Middle frontal gyrus (tissue), 1 donor: ENCODE data around the gene LEFTY2.
"Not testable (repeated sequence)": the region's sequence is repeated elsewhere in the genome, so short reads cannot be mapped to it uniquely, and the experiment has no call there.

Source experiments
- DNase-seq: peaks from one replicate; pipeline ENCODE4 v3.0.0-alpha.2; 2015; ENCODE audit warnings: low spot score; ENCODE audit errors: extremely low spot score

The LEFTY2 gene

DNA sequence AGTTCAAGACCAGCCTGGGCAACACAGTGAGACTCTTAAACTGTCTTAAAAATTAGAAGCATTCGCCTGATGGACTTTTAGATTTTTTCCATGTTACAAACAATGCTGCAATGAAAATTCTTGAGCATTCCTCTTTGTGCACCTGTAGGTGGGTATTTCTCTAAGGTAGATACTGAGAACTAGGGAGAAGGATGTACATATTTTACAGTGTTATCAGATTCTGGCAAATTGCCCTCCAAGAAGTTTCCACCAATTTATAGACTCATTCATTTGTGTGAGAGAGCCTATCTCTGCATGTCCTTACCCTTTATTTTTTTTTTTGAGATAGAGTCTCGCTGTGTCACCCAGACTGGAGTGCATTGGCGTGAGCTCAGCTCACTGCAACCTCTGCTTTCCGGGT is 12.3 kb upstream of the LEFTY2 start:
- no peak for DNase-seq

DNA sequence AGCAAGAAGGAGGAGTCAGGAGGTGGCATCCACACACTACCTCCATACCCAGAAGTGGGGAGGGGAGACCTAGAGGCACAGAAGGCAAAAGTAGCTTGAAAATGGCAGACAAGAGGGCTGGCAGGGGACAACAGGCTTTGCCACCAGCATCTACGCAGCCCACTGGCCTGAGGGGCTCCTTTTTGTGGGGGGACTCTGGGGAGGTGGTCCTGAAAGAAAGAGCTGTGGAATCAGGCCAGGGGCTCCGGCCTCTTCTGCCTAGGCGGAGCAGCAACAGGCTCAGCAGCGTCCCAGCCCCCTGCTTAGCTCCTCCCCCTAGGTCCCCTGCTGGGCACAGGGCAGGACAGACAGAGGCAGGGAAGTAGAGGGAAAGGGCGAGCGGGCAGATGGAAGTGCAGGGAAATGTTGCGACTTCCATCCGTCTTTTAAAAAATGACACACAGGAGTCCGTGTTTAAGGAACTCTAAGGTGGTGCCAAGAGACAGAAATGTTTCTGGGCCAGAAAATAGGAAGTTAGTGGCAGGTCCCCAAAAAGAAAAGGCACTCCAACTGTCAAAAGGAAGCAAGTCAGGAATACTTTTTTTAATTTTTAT is 10.0 kb upstream of the LEFTY2 start:
- DNase-seq = no peak

DNA sequence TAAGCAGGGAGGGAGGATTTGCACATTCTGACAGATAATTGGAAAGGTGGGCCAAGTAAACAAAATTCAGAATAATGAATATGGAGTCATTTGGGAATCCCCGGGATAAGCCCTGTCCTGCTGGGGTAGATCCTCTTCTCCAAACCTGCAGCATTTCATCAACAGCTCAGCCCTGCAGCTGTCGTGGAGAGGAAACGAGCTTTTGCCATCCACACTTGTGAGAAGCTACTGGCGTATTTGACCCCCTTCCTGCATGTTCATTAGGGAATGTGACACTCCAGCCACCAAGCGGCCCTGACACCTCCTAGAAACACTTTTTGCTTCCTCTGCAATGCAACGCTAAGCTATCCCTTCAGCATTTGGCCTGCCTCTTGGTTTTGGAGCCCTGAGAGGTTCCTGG is 8.0 kb upstream of the LEFTY2 start:
- DNase-seq = no peak

DNA sequence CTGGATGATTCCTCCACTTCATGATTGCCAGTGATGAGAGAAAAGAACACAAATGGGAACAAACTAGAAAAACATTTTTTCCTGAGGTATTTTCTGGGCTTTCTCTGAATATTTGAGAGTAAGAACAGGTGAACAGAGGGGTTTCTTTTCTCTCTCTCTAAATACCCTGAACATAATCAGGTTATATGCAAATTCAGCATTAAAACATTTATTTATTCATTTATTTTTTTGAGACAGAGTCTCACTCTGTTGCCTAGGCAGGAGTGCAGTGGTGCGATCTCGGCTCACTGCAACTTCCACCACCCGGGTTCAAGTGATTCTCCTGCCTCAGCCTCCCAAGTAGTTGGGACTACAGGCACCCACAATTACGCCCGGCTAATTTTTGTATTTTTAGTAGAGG is 5.8 kb upstream of the LEFTY2 start:
- no peak for DNase-seq

DNA sequence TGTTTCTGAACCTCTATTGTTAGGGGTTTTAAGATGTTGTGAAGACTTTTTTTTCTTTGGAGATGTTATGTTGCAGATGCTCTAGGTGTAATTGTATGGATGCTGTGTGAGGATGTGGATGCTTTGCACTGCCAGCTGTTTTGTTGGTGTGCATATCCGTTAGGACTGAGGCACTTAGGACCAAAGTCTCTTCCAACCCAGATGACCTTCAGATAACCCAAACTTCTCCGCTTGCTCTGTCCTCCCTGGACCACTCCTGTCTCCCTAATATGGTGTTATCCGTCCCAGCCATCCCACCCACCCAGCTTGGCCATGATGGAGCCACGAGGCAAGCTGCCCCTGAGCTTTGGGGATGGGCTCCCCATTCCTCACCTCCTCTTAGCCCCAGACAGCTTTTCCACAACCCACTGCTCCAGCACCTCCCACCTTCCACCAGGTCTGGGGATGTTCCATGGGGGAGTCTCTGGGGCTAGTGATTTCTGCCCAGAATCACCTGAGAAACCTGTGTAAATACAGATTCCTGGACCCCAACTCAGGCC is 5.1 kb upstream of the LEFTY2 start:
- no peak for DNase-seq

DNA sequence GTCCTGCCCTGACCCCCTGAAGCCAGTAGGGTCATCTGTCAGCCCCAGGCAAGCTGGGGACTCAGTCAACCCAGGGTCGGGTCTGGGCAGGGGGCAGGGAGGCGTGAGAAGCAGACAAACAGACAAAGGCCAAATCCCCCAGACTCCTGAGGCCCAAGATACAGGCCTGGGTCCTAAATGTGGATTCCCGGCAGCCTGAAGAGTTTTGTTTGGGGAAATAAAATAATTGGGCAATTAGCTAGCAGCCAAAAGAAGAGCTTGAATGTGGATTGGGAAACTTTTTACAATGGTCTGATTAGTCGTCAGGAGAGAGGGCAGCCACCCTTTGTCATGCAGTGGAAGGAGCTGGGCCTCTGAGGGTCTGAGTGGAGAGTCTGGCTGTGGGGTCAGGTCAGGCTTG is 4.5 kb upstream of the LEFTY2 start:
- DNase-seq = no peak

DNA sequence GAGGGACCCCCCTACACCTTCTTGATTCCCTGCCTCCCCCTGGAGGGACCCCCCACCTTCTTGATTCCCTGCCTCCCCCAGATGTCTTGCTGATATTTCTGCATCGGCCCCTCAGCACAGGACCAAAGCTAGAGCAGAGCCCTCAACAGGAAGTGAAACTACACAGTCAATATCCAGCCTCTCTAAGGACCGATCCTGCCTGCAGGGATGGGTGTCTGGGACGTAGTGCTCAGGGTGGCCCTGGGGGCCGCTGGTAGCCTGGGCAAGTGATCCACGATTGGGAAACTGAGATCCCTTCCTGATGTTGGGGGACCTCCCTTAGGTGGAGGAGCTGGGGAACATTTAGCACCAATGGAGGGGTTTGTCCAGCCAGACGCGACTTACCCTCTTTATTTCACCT is 3.9 kb upstream of the LEFTY2 start:
- DNase-seq = no peak

DNA sequence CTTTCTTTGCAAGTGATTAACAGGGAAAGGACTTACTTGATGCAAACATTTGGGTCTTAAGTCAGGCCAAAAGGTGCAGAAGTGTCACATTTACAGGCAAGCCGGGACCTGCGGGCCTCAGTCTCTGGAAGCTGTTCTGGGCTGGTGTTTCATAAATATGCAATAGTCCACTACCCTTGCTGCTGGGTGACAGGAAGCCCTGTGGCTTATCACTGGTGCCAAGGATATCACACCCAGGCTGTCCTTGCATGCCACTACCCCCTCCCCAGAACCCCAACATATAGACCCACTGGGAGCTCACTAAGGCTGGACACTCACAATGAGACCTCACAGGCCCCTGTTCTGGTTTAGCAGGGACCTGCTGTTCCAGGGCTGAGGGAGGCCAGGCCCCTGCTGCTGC is 3.4 kb upstream of the LEFTY2 start:
- no peak for DNase-seq

DNA sequence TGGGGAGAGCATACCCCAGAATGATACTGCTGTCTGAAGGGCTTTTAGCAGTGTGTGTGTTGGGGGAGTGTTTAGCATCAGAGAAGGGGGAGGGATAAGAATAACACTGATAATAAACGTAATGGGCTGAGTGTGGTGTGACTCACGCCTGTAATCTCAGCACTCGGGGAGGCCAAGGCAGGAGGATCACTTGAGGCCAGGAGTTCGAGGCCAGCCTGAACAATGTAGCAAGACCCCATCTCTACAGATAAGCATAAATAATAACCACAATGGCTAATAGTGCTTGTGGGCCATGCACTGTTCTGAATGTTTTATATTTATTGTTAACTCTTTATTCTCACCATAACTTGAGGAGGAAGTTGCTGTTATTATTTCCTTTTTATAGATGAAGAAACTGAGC is 2.6 kb upstream of the LEFTY2 start:
- no peak for DNase-seq

DNA sequence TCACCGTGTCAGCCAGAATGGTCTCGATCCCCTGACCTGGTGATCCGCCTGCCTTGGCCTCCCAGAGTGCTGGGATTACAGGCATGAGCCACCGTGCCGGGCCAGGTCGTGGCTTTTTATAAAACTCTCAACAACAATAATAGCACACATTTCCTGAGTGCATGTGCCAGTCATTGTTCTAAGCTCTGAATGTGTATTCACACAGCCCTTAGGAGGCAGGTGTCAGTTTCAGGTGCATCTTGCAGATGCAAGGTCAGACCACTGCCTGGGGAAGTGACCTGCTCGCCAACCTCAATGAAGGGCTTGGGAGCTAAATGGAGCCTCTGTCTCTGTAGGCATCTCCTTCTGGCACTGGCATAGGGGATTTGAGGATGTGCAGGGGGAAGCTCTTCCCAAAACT is 1.6 kb upstream of the LEFTY2 start:
- DNase-seq = no peak

DNA sequence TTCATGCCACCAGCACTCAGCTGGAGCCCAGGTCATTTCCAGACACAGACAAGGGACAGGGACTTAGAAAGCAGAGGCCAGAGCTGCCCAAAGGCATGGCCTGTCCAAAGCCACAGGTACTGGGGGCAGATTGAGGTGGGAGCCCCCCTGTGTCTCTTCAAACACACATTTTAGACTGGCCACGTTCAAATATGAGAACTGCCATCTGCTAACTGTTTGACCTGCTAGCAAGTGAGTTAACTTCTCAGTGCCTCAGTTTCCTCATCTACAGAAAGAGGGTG is 862 bp upstream of the LEFTY2 start:
- DNase-seq = no peak

DNA sequence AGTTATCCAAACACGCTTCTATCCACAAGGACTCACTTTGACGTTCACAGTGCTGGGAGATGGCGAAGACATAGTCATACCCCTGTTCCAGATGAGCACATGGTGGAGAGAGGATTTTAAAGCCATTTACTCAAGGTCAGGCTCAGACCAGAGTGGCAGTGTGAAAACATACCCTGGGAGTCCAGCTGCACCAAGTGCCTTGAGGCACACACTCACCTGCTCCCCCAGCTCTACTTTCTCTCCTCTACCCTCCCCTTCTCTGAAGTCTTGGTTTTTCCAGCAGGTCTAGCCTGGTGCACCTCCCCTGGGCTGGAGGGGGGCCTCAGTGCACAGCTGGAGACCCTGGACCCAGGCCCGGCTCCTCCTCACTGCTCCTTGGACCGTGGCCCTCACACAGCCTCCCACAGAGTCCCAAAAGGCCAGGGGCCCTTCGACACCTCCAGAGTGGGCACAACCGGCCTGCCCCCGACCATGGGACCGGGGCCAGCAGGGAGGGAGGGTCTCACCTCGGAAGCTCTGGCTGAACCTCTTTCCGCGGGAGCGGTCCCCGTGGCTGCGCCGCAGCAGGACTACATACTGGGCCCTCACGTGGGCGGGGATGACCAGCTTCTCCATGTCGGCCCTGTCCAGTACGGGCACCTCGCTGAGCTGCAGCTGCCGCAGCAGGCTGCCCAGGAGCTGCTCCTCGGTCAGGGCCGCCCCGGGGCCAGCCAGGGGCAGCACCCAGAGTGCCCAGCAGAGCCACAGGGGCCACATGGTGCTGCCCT is 452 bp downstream of the LEFTY2 start:
- no peak for DNase-seq

DNA sequence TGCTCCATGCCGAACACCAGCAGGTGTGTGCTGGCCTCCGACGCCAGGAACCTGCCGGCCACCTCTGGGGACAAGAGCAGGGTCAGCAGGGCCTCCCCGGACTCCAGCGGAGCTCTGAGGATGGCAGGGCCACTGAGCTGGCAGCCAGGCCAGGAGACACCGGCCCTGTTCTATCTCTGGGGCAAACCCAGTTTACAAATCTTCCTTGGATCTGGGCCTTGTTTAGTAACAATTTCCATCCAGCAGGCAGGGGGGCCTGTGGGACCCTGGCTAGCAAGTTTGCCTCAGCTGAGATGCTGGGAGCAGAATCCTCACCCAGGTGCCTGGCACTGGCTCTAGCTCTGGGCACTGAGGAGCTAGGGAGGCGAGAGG is 1.1 kb downstream of the LEFTY2 start:
- DNase-seq = not testable (repeated sequence)

DNA sequence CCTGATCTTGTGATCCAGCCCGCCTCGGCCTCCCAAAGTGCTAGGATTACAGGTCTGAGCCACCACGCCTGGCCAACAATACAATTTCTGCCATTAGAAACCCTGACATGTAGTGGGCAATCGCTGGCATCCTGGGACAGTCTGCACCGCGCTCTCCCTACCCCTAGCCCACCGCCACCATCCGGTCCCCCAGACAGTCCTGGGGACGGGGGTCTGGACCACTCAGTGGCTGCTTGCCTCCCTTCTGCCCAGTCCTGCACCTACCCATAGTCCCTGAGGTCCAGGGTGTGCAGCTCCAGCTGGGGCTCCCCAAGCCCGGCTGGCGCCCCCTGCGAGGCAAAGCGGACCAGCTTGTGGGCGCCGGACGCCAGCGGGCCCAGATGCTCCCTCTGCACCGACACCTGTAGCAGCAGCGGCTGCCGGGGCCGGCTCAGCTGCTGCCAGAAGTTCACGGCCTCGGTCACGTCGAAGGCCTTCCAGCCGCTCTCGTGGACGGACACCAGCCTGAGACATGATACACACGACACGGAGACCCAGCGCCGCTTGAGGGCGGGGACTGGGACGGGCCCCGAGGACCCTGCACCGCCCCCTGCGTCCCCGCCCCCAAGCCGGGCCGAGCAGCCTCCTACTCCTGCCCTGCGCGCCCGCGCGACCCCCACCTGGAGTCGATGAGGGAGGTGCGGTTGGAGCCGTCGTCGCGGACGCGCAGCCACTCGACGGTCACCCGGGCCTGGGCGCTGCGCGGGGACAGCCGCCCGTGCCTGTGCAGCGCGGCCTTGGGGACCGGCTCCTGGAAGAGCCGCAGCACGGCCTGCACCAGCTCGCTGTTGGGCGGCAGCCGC is 1.7 kb downstream of the LEFTY2 start:
- DNase-seq = not testable (repeated sequence)

DNA sequence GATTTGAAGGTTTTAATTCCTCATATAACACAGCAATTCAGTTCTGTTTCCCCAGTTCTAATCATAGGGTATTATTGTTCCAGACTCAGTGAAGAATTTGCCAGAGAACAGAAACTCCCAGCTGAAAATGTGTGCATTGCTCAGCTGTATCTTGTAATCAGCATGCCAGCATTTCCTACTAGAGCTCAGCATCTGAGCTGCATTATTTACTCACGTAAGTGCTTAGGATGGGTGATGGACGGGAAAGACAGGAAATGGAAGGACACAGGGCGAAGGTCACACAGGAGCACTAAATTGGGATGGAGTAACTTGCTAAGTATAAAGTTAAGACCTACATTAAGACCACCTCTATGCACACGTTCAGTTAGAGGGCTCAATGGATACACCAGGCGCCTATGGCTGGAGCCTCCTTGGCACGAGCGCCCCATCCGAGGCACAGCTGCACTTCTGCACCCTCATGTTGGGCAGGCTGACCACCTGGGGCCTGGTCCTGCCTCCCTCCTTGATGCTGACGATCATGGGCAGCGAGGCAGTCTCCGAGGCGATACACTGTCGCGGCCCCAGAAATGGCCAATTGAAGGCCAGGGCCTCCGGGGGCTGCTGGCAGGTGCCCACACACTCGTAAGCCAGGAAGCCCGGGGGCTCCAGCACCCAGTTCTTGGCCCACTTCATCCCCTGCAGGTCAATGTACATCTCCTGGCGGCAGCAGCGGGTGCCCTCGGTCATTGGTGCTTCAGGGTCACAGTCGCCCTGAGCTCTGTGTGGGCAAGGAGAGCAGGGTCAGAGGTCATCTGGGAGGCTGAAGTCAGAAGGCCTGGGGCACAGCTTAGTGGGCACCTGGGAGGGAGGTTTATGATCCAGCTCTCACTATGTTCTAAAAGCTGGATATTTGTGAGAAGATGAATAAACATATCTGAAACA is 3.7 kb downstream of the LEFTY2 start:
- DNase-seq = no peak

DNA sequence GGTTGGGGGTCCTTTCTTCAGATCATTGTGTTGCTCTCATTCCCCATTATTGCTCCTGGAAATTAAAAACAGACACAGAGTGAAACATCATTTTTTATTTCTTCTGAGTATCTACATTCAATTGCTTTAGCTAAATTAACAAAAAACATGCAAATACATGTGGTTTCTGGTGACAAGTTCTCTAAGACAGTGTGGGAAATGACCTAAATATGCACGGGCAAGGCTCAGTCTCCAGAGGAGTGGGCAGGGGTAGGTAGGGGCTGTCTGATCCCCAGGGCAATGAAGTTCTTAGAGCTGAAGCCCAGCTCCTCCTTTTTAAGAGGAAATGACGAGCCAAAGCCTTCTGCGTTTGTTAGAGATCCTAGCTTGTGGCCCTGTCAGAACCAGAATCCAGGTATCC is 4.5 kb downstream of the LEFTY2 start:
- DNase-seq = no peak

DNA sequence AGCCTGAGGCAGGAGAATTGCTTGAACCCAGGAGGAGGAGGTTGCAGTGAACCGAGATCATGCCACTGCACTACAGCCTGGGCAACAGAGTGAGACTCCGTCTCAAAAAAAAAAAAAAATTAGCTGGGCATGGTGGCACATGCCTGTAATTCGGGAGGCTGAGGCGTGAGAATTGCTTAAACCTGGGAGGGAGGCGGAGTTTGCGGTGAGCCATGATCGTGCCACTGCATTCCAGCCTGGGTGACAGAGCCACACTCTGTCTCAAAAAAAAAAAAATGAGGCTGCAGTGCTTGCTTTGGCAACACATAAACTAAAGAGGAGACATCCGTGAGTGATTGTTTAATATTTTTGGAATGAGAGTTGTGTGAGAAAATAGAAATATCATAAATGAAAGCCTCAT is 4.9 kb downstream of the LEFTY2 start:
- DNase-seq = not testable (repeated sequence)

DNA sequence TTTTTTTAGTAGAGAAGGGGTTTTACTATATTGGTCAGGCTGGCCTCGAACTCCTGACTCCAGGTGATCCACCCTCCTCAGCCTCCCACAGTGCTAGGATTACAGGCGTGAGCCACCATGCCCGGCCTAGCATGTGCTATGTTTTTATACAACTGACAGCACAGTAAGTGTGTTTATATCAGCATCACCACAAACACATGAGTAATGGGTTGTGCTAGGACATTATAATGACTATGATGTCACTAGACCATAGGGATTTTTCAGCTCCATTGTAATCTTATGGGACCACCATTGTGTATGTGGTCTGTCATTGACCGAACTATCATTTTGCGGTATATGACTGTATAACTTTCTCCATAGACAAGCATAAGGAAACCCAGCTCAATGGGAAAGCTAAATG is 6.3 kb downstream of the LEFTY2 start:
- DNase-seq = no peak

DNA sequence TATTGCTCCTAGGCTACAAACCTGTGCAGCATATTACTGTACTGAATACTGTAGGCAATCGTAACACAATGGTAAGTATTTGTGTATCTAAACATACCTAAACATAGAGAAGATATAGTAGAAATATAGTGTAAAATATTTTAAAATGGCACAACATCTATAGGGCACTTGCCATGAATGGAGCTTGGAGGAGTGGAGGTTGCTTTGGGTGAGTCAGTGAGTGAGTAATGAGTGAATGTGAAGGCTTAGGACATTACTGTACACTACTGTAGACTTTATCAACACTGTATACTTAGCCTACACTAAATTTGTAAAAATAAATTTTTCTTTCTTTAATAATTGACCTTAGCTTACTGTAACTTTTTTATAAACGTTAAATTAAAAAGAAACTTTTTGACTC is 7.9 kb downstream of the LEFTY2 start:
- no peak for DNase-seq

DNA sequence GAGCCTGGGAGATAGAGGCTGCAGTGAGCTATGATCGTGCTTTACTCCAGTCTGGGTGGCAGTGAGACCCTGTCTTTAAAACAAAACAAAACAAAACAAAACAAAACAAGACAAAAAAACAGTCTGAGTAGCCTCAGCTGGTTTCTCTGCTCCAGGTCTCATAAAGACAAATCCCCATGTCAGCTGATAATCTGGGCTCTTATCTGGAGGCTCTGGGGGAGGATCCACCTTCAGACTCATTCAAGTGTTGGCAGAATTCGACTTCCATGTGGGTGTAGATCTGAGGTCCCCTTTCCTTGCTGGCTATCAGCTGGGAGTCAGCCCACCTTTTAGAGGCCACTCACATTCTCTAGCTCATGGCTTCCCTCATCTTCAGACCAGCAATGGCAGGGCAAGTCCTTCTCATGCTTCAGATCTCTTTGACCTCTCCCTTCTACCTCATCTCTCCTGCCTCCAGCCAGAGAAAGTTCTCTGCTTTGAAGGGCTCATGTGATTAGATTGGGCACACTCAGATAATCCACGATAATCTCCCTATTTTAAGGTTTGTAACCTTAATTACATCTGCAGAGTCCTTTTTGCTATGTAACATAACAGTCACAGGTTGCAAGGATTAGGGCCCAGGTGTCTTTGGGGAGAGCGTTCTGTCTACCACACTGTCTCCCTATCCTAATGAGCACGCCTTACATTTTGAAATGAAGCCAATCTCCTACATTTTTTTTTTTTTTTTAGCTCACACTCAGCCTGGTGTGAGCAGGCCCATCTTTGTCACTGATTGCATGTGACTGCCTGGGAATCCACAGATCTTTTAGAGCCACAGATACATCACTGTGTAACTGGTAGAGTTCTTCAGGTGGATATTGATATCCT is 9.5 kb downstream of the LEFTY2 start:
- DNase-seq = no peak
